Left cardiac atrium (tissue), 4 donors: ENCODE measurements around the gene SLC9A6. TPM values are rescaled to one million over a fixed set of nuclear protein-coding genes. Genes with fewer than 3 reads are reported as not detected.
A peak's percentile ranks its signal among the peaks of the same experiment; 100 is the strongest.
"Not testable (repeated sequence)": the region's sequence is repeated elsewhere in the genome, so short reads cannot be mapped to it uniquely, and the experiment has no call there.

ENCODE experiments used
- ATAC-seq, 2 donors: fragments of 200-7000 bp; cut with Tn5 transposase; one replicate each; pipeline ENCODE4 v1.9.1; 2020; ENCODE audit warnings: mild to moderate bottlenecking in 2 of 2, moderate library complexity in 2 of 2
- DNase-seq: peaks from one replicate; pipeline ENCODE4 v3.0.0-alpha.2; 2020
- intact Hi-C, 2 donors: fragments of 100-400 bp; cut with DNase I; formaldehyde crosslinking; loops; one replicate each; pipeline versions ENCODE4 v1.14.1 to v1.15.1; 2022 to 2023
- total RNA-seq, 2 donors: library from RNA; stranded (reverse); fragmentation: NEBNext Ultra II Directional; extraction: Animal tissue kit (Norgen Biotek cat#: 25700); gene quantifications; one replicate each; pipeline ENCODE4 v1.2.1, GENCODE V29; 2021
- donor health status: DM: no; HTN: yes; CAD: no.
- donor health status: DM: no; HTN: yes; CAD: no; lungs with severe emphysema.
- donor health status: DM: yes; HTN: yes; CAD: no.
- donor health status: Dilated cardiomyopathy.

SLC9A6 gene
- total RNA-seq, 2 donors from 2014 or later = 14.6 to 15.7 TPM

DNA sequence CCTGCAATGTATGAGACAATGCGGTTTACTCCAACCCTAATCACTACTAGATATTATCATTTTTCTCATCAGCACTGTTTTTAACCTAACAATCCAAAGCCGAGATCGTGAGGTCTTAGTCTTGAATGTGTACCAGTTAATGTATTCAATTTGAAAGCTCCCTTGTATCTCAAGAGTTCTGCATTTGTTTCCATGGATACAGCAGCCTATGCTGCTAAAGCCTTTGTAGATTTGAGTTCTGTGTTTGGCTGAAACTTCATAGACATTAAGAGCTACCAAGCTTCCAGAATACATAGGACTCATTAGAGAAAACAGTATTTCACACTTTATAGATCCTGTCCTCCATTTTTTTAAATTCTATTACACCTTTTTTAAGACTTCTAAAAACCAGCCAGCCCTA, 39.9 kb downstream of the SLC9A6 start:
- DNase-seq (no peak), ATAC-seq (no peak)
- intact Hi-C loops = loop anchor here (5.0 to 10.0 kb wide), 4 partner anchors 137 to 560 kb away; no protein-coding TSS in a partner anchor

- intact Hi-C loops = loop anchor here (2.0 to 10.0 kb wide), 5 partner anchors 134 to 556 kb away; no protein-coding TSS in a partner anchor
- ATAC-seq = peak; percentile 42 to 52
- DNase-seq = no peak
These were observed 43.2 kb downstream of the SLC9A6 start for GRCh38 chrX:136028383-136028984.

GRCh38 chrX:136029766-136030165, 44.5 kb downstream of the SLC9A6 start:
- no peak for ATAC-seq
- DNase-seq = no peak
- intact Hi-C loops = loop anchor here (2.0 to 10.0 kb wide), 5 partner anchors 133 to 555 kb away; no protein-coding TSS in a partner anchor

DNA sequence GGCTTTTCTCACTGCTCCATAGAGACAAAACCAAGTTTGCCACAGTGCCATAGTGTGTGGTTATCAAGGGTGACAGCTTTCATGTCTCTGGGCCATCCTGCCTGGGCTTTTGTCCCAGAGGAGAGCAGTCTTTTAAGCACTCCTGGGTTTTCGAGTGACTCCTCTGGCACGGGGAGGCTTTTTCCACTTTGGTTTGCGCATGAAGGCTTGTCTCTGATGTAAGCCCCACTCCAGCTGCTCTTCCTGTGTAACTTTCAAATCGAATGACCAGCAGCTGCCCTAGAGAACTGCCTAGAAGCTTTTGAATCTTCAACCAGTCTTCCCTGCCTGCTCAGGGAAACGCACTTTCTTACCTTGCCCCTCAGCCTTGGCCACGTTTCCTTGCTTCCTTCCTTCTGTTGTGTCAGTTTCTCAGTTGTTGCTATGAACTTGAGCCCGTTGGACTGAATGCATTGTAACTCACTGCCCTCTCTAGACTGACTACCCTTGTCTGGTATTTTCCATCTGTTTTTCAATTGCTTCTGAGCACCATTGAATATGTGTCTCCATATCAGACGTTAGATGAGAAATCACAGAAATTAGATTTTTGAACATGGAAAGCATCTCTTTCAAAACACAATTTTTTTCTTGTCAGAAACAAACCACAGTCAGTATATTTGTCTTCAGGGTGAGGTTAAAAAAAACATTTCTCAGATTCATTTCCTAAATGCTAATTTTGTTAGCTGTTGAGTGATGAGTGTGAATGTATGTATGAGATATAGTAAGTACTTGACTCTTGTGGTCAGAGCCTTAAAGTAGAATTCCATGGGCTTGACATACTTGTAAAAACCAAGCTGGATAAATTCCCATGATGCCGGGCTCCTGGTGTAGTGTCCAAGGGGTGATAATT, 45.3 kb downstream of the SLC9A6 start:
- DNase-seq = peak; percentile 81
- ATAC-seq = peak; percentile 83 to 86
- intact Hi-C loops = no loop called here

DNA sequence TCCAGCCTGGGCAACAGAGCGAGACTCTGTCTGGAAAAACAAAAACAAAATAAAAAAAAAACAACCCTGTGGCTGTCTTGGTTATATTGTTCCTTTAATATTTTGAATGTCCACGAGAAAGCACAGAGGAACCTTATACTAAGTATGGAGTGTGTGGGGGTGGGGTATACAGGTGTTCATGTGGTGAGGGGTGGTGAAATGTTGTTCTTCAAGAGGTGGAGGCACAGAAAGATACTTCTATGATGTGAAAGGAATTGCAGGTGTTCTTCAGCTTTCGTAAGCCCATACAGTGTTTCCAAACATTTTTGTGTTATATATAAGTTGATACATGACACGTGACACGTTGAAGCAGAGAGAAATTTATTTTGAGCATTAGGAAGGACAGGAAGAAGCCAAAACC, 46.4 kb downstream of the SLC9A6 start:
- intact Hi-C loops = no loop called here
- no peak for ATAC-seq
- no peak for DNase-seq

DNA sequence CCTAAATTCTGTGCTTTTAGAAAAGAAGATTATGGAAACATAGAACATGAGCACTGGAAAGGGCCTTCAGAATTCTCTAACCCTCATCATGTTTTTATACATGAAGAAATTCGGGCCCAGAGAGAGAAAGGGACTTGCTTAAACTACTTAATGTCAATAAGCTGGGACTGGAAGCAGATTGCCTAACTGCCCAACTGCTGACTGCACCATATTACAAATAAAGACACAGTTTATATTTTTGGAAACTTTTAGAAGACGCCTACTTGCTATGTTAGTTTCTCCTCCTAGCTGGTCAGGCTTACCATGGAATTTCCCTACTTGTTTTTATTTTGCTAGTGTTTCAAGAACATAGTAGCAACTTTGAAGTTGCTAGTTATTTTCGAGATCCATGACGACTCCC, 47.1 kb downstream of the SLC9A6 start:
- ATAC-seq (no peak), DNase-seq (no peak)
- intact Hi-C loops = no loop called here

GRCh38 chrX:136034668-136035067, 49.4 kb downstream of the SLC9A6 start:
- ATAC-seq (no peak), DNase-seq (no peak)
- intact Hi-C loops = no loop called here

DNA sequence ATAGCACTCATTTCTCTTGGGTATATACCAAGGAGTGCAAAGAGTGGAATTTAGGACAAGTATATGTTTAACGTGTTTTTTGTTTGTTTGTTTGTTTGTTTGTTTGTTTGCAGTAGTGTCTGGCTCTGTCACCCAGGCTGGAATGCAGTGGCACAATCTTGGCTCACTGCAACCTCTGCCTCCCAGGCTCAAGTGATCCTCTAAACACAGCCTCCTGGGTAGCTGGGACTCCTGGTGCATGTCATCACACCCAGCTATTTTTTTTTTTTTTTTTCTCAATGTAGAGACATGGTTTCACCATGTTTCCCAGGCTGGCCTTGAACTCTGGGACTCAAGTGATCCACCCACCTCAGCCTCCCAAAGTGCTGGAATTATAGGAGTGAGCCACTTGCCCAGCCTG, 50.4 kb downstream of the SLC9A6 start:
- intact Hi-C loops = no loop called here
- ATAC-seq = no peak
- DNase-seq = no peak

- intact Hi-C loops = no loop called here
- ATAC-seq (no peak), DNase-seq (no peak)
These were observed 54.2 kb downstream of the SLC9A6 start for GRCh38 chrX:136039485-136039884.

DNA sequence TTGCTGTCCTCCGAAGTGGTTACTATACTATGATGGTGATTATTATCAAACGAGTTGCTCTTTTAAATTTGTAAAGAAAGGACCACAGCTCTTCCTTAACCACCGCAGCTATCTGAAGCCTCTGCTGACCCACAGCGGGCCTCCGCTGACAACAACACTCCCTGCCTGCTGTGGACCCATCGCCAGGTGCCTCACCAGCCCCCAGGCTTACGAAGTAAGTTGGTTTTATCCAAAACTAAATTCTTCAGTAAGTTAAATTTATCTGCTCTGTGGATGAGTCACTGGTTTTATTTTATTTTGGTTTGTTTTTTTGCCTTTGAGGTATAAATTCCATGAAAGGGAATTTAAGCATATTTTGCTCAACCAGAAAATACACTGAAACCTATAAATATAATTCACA, 54.7 kb downstream of the SLC9A6 start:
- intact Hi-C loops = no loop called here

DNA sequence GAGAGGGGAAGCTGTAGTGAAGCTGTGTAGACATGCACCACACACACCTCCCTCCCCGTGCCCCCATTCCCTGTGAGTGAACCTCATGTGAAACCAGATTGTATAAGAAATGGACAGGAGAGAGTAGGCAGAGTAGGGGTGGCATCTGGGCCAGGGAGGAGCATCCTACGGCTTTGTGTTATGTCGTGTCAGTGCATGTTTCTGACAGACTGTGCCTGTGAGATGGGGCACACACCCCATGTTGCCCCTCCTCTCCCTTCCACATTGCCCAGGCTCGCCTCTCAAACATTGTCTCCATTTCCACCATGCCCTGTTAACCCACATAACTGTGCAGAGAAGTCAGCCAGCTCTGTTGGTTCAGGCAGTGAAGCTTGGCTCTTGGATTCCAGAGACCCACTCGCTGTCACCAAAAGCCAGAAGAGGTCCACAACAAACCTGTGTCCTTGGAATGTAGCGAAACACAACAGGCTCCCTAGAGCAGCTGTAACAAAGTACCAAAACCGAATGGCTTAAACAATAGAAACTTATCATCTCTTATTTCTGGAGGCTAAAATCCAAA, 56.1 kb downstream of the SLC9A6 start:
- DNase-seq (no peak), ATAC-seq (no peak)
- intact Hi-C loops = no loop called here

More for the DNA sequence above, 54.7 kb downstream of the SLC9A6 start:
- DNase-seq (no peak), ATAC-seq (peak in 1 of 2 donors; percentile 34)

DNA sequence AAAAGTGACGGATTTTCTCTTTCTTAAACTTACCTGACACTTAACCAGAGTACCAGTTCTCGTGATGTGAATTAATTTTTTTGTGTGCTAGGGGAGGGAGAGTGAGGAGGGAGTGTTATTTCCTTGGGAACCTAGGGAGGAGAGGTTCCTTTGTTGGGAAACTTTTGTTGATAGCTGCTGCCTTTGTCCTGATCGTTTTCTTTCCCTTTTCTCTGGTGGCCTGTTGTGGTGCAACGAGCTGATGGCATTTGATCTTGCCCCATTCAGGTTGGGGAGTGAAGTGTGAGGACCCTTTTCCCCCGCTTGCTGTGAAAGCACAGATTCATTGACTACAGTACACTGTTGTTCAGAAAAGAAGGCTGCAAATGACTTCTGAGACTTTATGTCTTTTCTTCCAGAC, 59.8 kb downstream of the SLC9A6 start:
- DNase-seq (no peak), ATAC-seq (no peak)
- intact Hi-C loops = no loop called here

DNA sequence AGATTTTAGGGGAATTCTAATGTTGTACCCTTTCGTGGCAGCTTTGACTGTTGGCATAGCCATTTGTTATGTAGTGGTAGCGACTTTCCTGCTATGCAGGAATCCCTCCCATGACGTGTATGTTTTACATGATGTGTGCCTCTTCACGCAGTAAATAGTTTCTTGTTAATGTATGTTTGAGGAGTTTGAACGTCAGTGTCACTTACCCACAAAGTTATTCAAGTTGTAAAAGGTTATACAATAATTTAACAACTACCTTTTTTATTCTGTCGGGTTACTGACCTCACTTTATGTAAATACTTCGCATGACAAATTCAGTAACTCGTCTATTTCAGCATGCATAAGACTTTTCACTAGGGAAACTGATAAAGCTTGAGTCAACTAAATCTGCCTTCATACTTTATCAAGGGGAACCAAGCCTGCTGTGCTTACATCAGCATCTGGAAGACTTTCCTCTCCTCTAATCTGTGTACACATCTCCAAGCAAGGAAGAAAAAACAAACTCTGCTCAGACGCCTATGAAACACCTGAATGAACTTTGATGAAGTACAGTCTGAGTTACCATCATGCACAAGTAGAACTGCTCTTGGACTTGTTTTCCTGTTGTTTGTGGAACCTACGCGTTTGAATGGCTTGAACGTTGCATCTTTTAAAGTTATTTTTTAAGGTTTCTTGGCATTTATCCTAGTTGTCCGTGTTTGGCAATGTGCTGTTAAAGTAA, 61.2 kb downstream of the SLC9A6 start:
- intact Hi-C loops = no loop called here
- DNase-seq (no peak), ATAC-seq (peak in 1 of 2 donors; percentile 16)

GRCh38 chrX:136047016-136047642, 61.9 kb downstream of the SLC9A6 start:
- DNase-seq (no peak), ATAC-seq (no peak)
- intact Hi-C loops = no loop called here

- ATAC-seq = no peak
- no peak for DNase-seq
- intact Hi-C loops = no loop called here
These were observed 62.7 kb downstream of the SLC9A6 start for GRCh38 chrX:136047969-136048368.

GRCh38 chrX:136048446-136048845, 63.2 kb downstream of the SLC9A6 start:
- intact Hi-C loops = no loop called here
- ATAC-seq (no peak), DNase-seq (no peak)

DNA sequence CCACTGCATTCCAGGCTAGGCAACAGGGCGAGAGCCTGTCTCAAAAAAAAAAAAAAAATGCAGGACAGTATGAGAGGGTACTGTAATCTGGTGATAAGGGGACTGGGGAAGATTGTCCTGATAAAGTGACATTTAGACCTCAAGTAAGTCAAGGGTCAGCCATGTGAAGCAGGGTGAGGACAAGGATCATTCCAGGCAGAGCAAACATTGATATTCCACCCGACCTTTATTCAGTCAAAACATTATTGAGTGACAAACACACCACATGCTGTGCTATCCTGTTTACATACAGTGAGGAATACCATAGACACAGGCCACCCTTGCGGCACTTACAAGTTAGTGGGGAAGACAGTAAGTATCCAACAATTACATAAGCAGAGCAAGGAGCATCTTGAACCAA, 64.4 kb downstream of the SLC9A6 start:
- intact Hi-C loops = no loop called here
- no peak for ATAC-seq
- DNase-seq = no peak

GRCh38 chrX:136050875-136051274, 65.6 kb downstream of the SLC9A6 start:
- intact Hi-C loops, DNase-seq, ATAC-seq: not testable (repeated sequence)

- intact Hi-C loops = no loop called here
These were observed 66.4 kb downstream of the SLC9A6 start for GRCh38 chrX:136051611-136052010.

More at GRCh38 chrX:136051611-136052010, 66.4 kb downstream of the SLC9A6 start:
- no peak for ATAC-seq
- DNase-seq = no peak
